Suprapubic skin (tissue), 4 donors: ENCODE results near the gene GUCY1A1. TPM values are rescaled to one million over a fixed set of nuclear protein-coding genes. Genes with fewer than 3 reads are reported as not detected.

Experiments
- DNase-seq, 2 donors: peaks; one replicate each; pipeline ENCODE4 v3.0.0-alpha.2; 2019; ENCODE audit warnings: low spot score in 2 of 2
- H3K27ac ChIP-seq: fragments of 200-600 bp; sonication (generic); one replicate; pipeline ENCODE4 v1.5.1; 2019
- H3K27me3 ChIP-seq: fragments of 200-600 bp; sonication (generic); one replicate; pipeline ENCODE4 v1.5.1; 2019
- H3K36me3 ChIP-seq: fragments of 200-600 bp; sonication (generic); one replicate; pipeline ENCODE4 v1.5.1; 2019
- H3K4me1 ChIP-seq: fragments of 200-600 bp; sonication (generic); one replicate; pipeline ENCODE4 v1.5.1; 2019
- H3K4me3 ChIP-seq: fragments of 200-600 bp; sonication (generic); one replicate; pipeline ENCODE4 v1.5.1; 2019; ENCODE audit warnings: mild to moderate bottlenecking
- H3K9me3 ChIP-seq: fragments of 200-600 bp; sonication (generic); one replicate; pipeline ENCODE4 v1.5.1; 2019
- CTCF ChIP-seq, 2 donors: fragments of 200-600 bp in 1 of 2; fragments of 450-650 bp in 1 of 2; sonication (generic) in 1 of 2; IDR thresholded peaks; one replicate each; pipeline ENCODE4 v1.5.1; 2016 to 2019; ENCODE audit warnings: antibody characterized with exemption in 2 of 2, mild to moderate bottlenecking in 1 of 2, moderate library complexity in 1 of 2
- EP300 ChIP-seq: sonication (generic); formaldehyde crosslinking; IDR thresholded peaks from one replicate; pipeline ENCODE4 v1.6.1; 2017; ENCODE audit warnings: antibody characterized with exemption
- POLR2A ChIP-seq, 2 donors: fragments of 450-650 bp; IDR thresholded peaks; one replicate each; pipeline ENCODE4 v1.6.1; 2017; ENCODE audit warnings: antibody characterized with exemption in 2 of 2, mild to moderate bottlenecking in 2 of 2, moderate library complexity in 2 of 2
- POLR2AphosphoS5 ChIP-seq, 3 donors: sonication (generic); formaldehyde crosslinking; IDR thresholded peaks; one replicate each; pipeline ENCODE4 v1.6.1; 2017; ENCODE audit warnings: antibody characterized with exemption in 3 of 3
- WGBS: methylation state at CpG from one replicate; pipeline ENCODE4 v1.1.5; 2018; 5-methylcytosine and 5-hydroxymethylcytosine counted together
- total RNA-seq, 4 donors: library from RNA; depleted of rRNA; stranded (reverse); fragments of >200 nt; gene quantifications; one replicate each; pipeline ENCODE4 v1.1.0, GENCODE V29; 2016

GUCY1A1 gene
- total RNA-seq, 4 donors from 2014 or later: 5.1 to 15.3 (median 8.9) TPM

DNA sequence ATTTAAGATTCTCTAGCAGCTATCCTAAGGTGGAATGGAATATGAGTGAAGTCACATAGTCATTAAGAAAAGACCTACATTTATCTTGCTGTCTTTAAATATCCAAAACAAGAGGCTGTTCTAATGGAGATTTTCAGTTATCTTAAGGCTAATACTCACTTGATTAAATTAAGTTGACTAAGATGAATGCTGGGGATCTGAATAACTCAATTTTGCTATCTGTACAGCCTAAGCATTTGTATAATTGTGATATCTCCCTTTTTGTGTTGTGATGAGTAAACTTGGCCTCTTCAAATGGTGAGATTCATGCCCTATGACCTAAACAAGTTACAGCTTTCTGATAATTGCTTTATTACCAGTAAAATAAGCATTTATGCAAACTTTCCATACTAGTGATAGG, 13.6 kb upstream of the GUCY1A1 start:
- H3K27ac ChIP-seq: no peak overlapping the region
- no peaks in the 10 kb centered on the region for H3K4me1 ChIP-seq
- H3K27me3 ChIP-seq: no peaks in the 10 kb centered on the region
- no peaks in the 10 kb centered on the region for H3K9me3 ChIP-seq
- no peak for TF ChIP-seq EP300
- TF ChIP-seq POLR2AphosphoS5 (IDR thresholded peaks at IDR 0.05): no peak
- TF ChIP-seq POLR2A (IDR thresholded peaks at IDR 0.05): no peak
- TF ChIP-seq CTCF (IDR thresholded peaks at IDR 0.05): no peak
- no peaks in the 10 kb centered on the region for H3K36me3 ChIP-seq
- no peak for DNase-seq
- H3K4me3 ChIP-seq: no peak overlapping the region

GRCh38 chr4:155656025-155656424, 10.6 kb upstream of the GUCY1A1 start:
- WGBS: 85% methylated on average over 4 of the region's 4 CpGs
- TF ChIP-seq POLR2AphosphoS5 (IDR thresholded peaks at IDR 0.05) (no peak), EP300 (no peak), CTCF (IDR thresholded peaks at IDR 0.05) (no peak), POLR2A (IDR thresholded peaks at IDR 0.05) (no peak)
- no peak for DNase-seq

DNA sequence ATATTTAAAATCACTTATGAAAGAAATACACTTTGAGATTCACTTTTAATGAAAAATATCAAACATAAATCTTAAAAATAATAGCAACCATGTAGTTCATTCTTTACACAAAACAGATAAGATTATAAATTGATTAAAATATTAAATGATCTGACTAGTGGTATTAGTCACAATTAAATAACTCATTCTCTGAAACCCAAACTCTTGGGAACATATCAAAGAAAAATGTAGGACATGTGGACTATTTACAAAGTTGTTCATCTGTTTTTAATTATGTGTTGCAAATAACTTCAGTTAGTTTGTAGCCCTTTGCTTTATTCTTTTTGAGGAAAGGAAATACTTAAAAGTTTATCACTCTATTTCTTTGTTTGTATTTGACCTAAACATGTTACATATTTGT, 9.5 kb upstream of the GUCY1A1 start:
- TF ChIP-seq EP300 (no peak), POLR2AphosphoS5 (IDR thresholded peaks at IDR 0.05) (no peak), POLR2A (IDR thresholded peaks at IDR 0.05) (no peak), CTCF (IDR thresholded peaks at IDR 0.05) (no peak)
- no peaks in the 10 kb centered on the region for H3K4me1 ChIP-seq
- no peaks in the 10 kb centered on the region for H3K36me3 ChIP-seq
- H3K27ac ChIP-seq: no peak overlapping the region
- H3K4me3 ChIP-seq: no peak overlapping the region
- H3K9me3 ChIP-seq: no peaks in the 10 kb centered on the region
- no peak for DNase-seq
- no peaks in the 10 kb centered on the region for H3K27me3 ChIP-seq

More at GRCh38 chr4:155656025-155656424, 10.6 kb upstream of the GUCY1A1 start:
- H3K36me3 ChIP-seq: no peaks in the 10 kb centered on the region
- H3K27me3 ChIP-seq: no peaks in the 10 kb centered on the region
- H3K4me3 ChIP-seq: no peak overlapping the region
- no peak overlapping the region for H3K27ac ChIP-seq
- H3K9me3 ChIP-seq: no peaks in the 10 kb centered on the region
- H3K4me1 ChIP-seq: no peaks in the 10 kb centered on the region

DNA sequence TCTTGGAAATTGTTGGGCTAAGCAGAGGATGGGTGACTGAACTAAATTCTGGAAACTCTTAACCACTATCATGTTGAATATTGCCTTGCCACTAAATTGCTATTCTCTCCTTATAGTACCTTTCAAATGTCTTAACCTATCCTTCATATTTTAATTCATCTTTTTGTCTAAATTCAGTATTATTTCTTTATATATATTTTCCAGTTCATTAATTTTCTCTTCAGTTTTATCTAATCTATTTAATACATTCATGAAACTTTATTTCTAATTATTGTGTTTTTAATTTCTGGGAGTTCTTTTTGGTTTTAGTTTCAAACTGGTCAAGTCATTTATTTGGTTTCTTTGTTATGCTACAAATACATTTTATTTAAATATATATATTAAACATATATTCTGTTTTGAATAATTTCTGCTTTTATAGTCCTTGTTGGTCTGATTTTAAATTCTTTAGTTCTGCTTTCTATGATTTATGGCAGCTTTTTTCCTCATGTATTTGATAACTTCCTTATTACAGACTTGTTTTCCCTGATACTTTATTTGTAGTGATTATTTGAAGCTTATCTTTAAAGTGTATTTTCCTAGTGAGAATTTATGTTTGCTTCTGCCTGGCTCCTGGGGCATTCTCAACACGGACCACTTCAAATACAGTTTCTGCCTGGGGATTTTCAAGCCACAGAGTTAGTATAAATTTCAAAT, 8.5 kb upstream of the GUCY1A1 start:
- H3K27me3 ChIP-seq: no peaks in the 10 kb centered on the region
- no peaks in the 10 kb centered on the region for H3K4me1 ChIP-seq
- 52% methylated on average over 1 of the region's 1 CpG for WGBS
- H3K36me3 ChIP-seq: no peaks in the 10 kb centered on the region
- TF ChIP-seq POLR2AphosphoS5 (IDR thresholded peaks at IDR 0.05): no peak
- no peak for TF ChIP-seq CTCF (IDR thresholded peaks at IDR 0.05)
- no peak for DNase-seq
- H3K4me3 ChIP-seq: no peak overlapping the region
- no peak overlapping the region for H3K27ac ChIP-seq
- no peaks in the 10 kb centered on the region for H3K9me3 ChIP-seq

- Histone ChIP-seq H3K27ac (no peak overlapping the region), H3K4me1 (no peaks in the 10 kb centered on the region), H3K9me3 (no peaks in the 10 kb centered on the region), H3K4me3 (no peak overlapping the region), H3K27me3 (no peaks in the 10 kb centered on the region), H3K36me3 (no peaks in the 10 kb centered on the region)
- 71% methylated on average over 1 of the region's 1 CpG for WGBS
- DNase-seq: no peak
- TF ChIP-seq CTCF (IDR thresholded peaks at IDR 0.05): no peak
- no peak for TF ChIP-seq POLR2AphosphoS5 (IDR thresholded peaks at IDR 0.05)
- no peak for TF ChIP-seq EP300
- TF ChIP-seq POLR2A (IDR thresholded peaks at IDR 0.05): no peak
These were observed 8.0 kb upstream of the GUCY1A1 start for GRCh38 chr4:155658681-155659064.
